Natural killer cell (primary cell): Measurements from ENCODE around the gene PTPRN2. TPM values are rescaled to one million over a fixed set of nuclear protein-coding genes. Genes with fewer than 3 reads are reported as not detected.

ENCODE experiments used
- ATAC-seq, 3 donors: fragments of 150-1000 bp in 2 of 3; fragments of 200-7000 bp in 1 of 3; cut with Tn5 transposase; 1 replicate in 1 of 3; 2 replicates in 2 of 3; pipeline ENCODE4 v1.10.0; 2021; ENCODE audit warnings: mild to moderate bottlenecking in 2 of 3, moderate library complexity in 2 of 3
- DNase-seq, 2 donors: peaks; one replicate each; pipeline versions ENCODE4 v3.0.0 to v3.0.0-alpha.2; 2013 to 2021; ENCODE audit warnings: mixed read lengths in 1 of 2
- H3K27ac ChIP-seq: one replicate; pipeline ENCODE4 v1.5.1; 2013; ENCODE audit warnings: mild to moderate bottlenecking, low read length
- H3K27me3 ChIP-seq: one replicate; pipeline ENCODE4 v1.6.1; 2013; ENCODE audit warnings: low read length; ENCODE audit not compliant: control insufficient read depth, insufficient read depth
- H3K36me3 ChIP-seq: one replicate; pipeline ENCODE4 v1.6.1; 2013; ENCODE audit warnings: low read length; ENCODE audit not compliant: control insufficient read depth, insufficient read depth
- H3K4me1 ChIP-seq: one replicate; pipeline ENCODE4 v1.6.1; 2013; ENCODE audit warnings: low read length; ENCODE audit not compliant: control insufficient read depth, insufficient read depth
- H3K4me3 ChIP-seq: one replicate; pipeline ENCODE4 v1.5.1; 2013; ENCODE audit warnings: low read length
- H3K9me3 ChIP-seq: one replicate; pipeline ENCODE4 v1.6.1; 2013; ENCODE audit warnings: low read length; ENCODE audit not compliant: control insufficient read depth, insufficient read depth
- H3K27ac Mint-ChIP-seq, 2 donors: one replicate each; pipeline ENCODE4 v1.8.0; 2022; ENCODE audit warnings: mild to moderate bottlenecking in 2 of 2, mixed read lengths in 2 of 2, moderate library complexity in 1 of 2
- H3K27me3 Mint-ChIP-seq, 2 donors: one replicate each; pipeline ENCODE4 v1.8.0; 2022; ENCODE audit warnings: low read depth in 2 of 2, mixed read lengths in 2 of 2
- H3K36me3 Mint-ChIP-seq: one replicate; pipeline ENCODE4 v1.8.0; 2022; ENCODE audit warnings: mixed read lengths
- H3K4me1 Mint-ChIP-seq, 2 donors: one replicate each; pipeline ENCODE4 v1.8.0; 2022; ENCODE audit warnings: mixed read lengths in 2 of 2
- H3K4me3 Mint-ChIP-seq: one replicate; pipeline ENCODE4 v1.8.0; 2022; ENCODE audit warnings: mild to moderate bottlenecking, moderate library complexity, mixed read lengths
- H3K9me3 Mint-ChIP-seq, 2 donors: one replicate each; pipeline ENCODE4 v1.8.0; 2022; ENCODE audit warnings: mixed read lengths in 2 of 2
- WGBS: methylation state at CpG from one replicate; pipeline ENCODE4 v1.1.7; 2013; ENCODE audit warnings: missing lambda C conversion rate; ENCODE audit not compliant: insufficient coverage; 5-methylcytosine and 5-hydroxymethylcytosine counted together
- intact Hi-C: fragments of 100-400 bp; cut with micrococcal nuclease; formaldehyde crosslinking; loops from one replicate; pipeline ENCODE4 v1.14.2; 2022
- total RNA-seq, 4 donors: library from RNA; stranded (reverse); fragments of 120-200 nt in 1 of 4; gene quantifications; one replicate each; pipeline versions ENCODE4 v1.2.3 to v1.2.4, GENCODE V29; 2013 to 2022
- TF ChIP-seq, protein P1 (sequence below): fragments of 200-600 bp; IDR thresholded peaks from one replicate; pipeline ENCODE4 v1.8.0; 2022; ENCODE audit warnings: antibody characterized with exemption

PTPRN2 gene
- total RNA-seq, 3 donors from 2014 or later (not counting 1 experiment from before 2014, with no cell fraction given): 1.3 to 2.5 (median 1.9) TPM

- WGBS: 85% methylated on average over 5 of the region's 5 CpGs
- TF ChIP-seq, protein P1, sequence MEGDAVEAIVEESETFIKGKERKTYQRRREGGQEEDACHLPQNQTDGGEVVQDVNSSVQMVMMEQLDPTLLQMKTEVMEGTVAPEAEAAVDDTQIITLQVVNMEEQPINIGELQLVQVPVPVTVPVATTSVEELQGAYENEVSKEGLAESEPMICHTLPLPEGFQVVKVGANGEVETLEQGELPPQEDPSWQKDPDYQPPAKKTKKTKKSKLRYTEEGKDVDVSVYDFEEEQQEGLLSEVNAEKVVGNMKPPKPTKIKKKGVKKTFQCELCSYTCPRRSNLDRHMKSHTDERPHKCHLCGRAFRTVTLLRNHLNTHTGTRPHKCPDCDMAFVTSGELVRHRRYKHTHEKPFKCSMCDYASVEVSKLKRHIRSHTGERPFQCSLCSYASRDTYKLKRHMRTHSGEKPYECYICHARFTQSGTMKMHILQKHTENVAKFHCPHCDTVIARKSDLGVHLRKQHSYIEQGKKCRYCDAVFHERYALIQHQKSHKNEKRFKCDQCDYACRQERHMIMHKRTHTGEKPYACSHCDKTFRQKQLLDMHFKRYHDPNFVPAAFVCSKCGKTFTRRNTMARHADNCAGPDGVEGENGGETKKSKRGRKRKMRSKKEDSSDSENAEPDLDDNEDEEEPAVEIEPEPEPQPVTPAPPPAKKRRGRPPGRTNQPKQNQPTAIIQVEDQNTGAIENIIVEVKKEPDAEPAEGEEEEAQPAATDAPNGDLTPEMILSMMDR: no peak
- Histone ChIP-seq H3K4me3 (no peak overlapping the region), H3K36me3 (no peaks in the 10 kb centered on the region), H3K27me3 (no peaks in the 10 kb centered on the region), H3K4me1 (no peaks in the 10 kb centered on the region), H3K9me3 (peaks cover 24% of the 10 kb centered on the region), H3K27ac (no peak overlapping the region)
- intact Hi-C loops: no loop called here
- Mint-ChIP-seq H3K4me3 (no peak overlapping the region), H3K27me3 (no peaks in the 10 kb centered on the region), H3K4me1 (no peaks in the 10 kb centered on the region), H3K27ac (no peak overlapping the region), H3K9me3 (peaks cover 0 to 4% of the 10 kb centered on the region in 2 donors), H3K36me3 (no peaks in the 10 kb centered on the region)
- DNase-seq (no peak), ATAC-seq (peak in 1 of 3 donors; percentile 36)
These were observed 610.3 kb downstream of the PTPRN2 start for GRCh38 chr7:157977306-157977705.

DNA sequence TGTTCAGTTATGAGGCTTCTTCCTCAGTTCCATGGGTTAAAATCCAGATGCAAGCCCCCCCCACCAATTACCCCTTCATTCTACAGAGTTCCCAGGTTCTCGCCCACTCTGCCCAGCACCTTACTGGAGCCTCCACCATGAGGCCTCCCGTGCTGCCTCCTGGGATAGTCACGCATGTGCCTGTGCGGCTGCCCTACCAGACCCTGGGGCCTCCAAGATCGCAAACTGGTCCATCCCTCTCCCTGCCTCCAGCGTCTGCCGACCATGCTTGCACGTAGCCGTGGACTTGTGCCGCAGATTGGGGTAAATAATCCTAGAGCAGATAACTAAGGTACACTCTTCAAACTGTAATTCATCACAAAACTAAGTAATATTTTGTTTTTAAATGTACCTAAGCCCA is 611.2 kb downstream of the PTPRN2 start:
- Histone ChIP-seq H3K36me3 (no peaks in the 10 kb centered on the region), H3K9me3 (peaks cover 24% of the 10 kb centered on the region), H3K27me3 (no peaks in the 10 kb centered on the region), H3K4me1 (no peaks in the 10 kb centered on the region), H3K4me3 (no peak overlapping the region), H3K27ac (no peak overlapping the region)
- Mint-ChIP-seq H3K36me3 (no peaks in the 10 kb centered on the region), H3K4me1 (no peaks in the 10 kb centered on the region), H3K9me3 (peaks cover 0 to 4% of the 10 kb centered on the region in 2 donors), H3K27ac (no peak overlapping the region), H3K27me3 (no peaks in the 10 kb centered on the region), H3K4me3 (no peak overlapping the region)
- 93% methylated on average over 9 of the region's 10 CpGs for WGBS
- ATAC-seq (no peak), DNase-seq (no peak)
- intact Hi-C loops: no loop called here
- TF ChIP-seq, protein P1: no peak

- no peak for DNase-seq
- Histone ChIP-seq H3K4me3 (no peak overlapping the region), H3K27ac (no peak overlapping the region), H3K4me1 (no peaks in the 10 kb centered on the region), H3K36me3 (no peaks in the 10 kb centered on the region), H3K27me3 (no peaks in the 10 kb centered on the region), H3K9me3 (peaks cover 24% of the 10 kb centered on the region)
- ATAC-seq: no peak
- intact Hi-C loops: no loop called here
- WGBS: 90% methylated on average over 21 of the region's 21 CpGs
- H3K27me3 Mint-ChIP-seq: no peaks in the 10 kb centered on the region
- H3K27ac Mint-ChIP-seq: no peak overlapping the region
- no peak overlapping the region for H3K4me3 Mint-ChIP-seq
- H3K4me1 Mint-ChIP-seq: no peaks in the 10 kb centered on the region
- no peaks in the 10 kb centered on the region for H3K36me3 Mint-ChIP-seq
- TF ChIP-seq, protein P1: no peak
- peaks cover 0 to 4% of the 10 kb centered on the region in 2 donors for H3K9me3 Mint-ChIP-seq
These were observed 611.9 kb downstream of the PTPRN2 start for GRCh38 chr7:157975401-157976372.
